T-cell (primary cell): ENCODE data around the gene COL4A3. TPM values are rescaled to one million over a fixed set of nuclear protein-coding genes. Genes with fewer than 3 reads are reported as not detected.

Experiments used
- ATAC-seq, 4 experiments: fragments of 200-7000 bp in 3 of 4; fragments of 150-1000 bp in 1 of 4; cut with Tn5 transposase; replicated peaks in 1 of 4; 1 replicate in 3 of 4; 2 replicates in 1 of 4; pipeline ENCODE4 v1.10.0; 2021; ENCODE audit warnings: moderate library complexity in 3 of 4, mild to moderate bottlenecking in 2 of 4, moderate number of reproducible peaks in 1 of 4
- CTCF ChIA-PET, 2 donors: fragments of 300-600 bp; sonication (Branson Sonifier 250); formaldehyde crosslinking; loops; one replicate each; lab custom pipeline; 2022; ENCODE audit warnings: antibody characterized with exemption in 2 of 2; lab: Charles Lee
- POLR2A ChIA-PET, 2 donors: fragments of 300-600 bp; sonication (Branson Sonifier 250); formaldehyde crosslinking; loops; one replicate each; lab custom pipeline; 2022; ENCODE audit warnings: antibody characterized with exemption in 2 of 2; lab: Charles Lee
- DNase-seq, 35 experiments: peaks; one replicate each; pipeline versions ENCODE4 v3.0.0 to v3.0.0-alpha.2; 2013 to 2023
- H3K27ac ChIP-seq: one replicate; pipeline ENCODE4 v1.5.1; 2013; ENCODE audit warnings: low read length
- H3K27me3 ChIP-seq, 2 experiments: replicated peaks in 1 of 2; 1 replicate in 1 of 2; 2 replicates in 1 of 2; pipeline versions ENCODE4 v1.6.1 to v1.7.0; 2013; ENCODE audit warnings: low read length in 1 of 2, mixed read lengths in 1 of 2; ENCODE audit not compliant: control insufficient read depth in 2 of 2, insufficient read depth in 2 of 2; ENCODE audit errors: extremely low read depth in 1 of 2
- H3K36me3 ChIP-seq, 2 donors: 1 replicate in 1 of 2; 2 replicates in 1 of 2; pipeline versions ENCODE4 v1.6.1 to v1.7.0; 2013; ENCODE audit warnings: low read length in 1 of 2; ENCODE audit not compliant: control insufficient read depth in 2 of 2, insufficient read depth in 1 of 2; ENCODE audit errors: extremely low read depth in 1 of 2
- H3K4me1 ChIP-seq, 2 experiments: 1 replicate in 1 of 2; 2 replicates in 1 of 2; pipeline versions ENCODE4 v1.6.1 to v1.7.0; 2013; ENCODE audit warnings: low read length in 2 of 2, mixed read lengths in 1 of 2; ENCODE audit not compliant: insufficient read depth in 2 of 2, control insufficient read depth in 1 of 2; ENCODE audit errors: extremely low read depth in 1 of 2
- H3K4me3 ChIP-seq, 2 donors: 1 replicate in 1 of 2; 2 replicates in 1 of 2; pipeline versions ENCODE4 v1.5.1 to v1.7.0; 2013; ENCODE audit warnings: mild to moderate bottlenecking in 2 of 2, low read length in 1 of 2, moderate library complexity in 1 of 2; ENCODE audit not compliant: control insufficient read depth in 1 of 2; ENCODE audit errors: extremely low read depth in 1 of 2
- H3K9me3 ChIP-seq: 2 replicates; pipeline ENCODE4 v1.7.0; 2013
- H3K27ac Mint-ChIP-seq, 2 donors: one replicate each; pipeline ENCODE4 v1.8.0; 2020 to 2021; ENCODE audit warnings: mild to moderate bottlenecking in 2 of 2, mixed read lengths in 2 of 2
- H3K27me3 Mint-ChIP-seq, 2 donors: one replicate each; pipeline ENCODE4 v1.8.0; 2021 to 2022; ENCODE audit warnings: mixed read lengths in 2 of 2
- H3K36me3 Mint-ChIP-seq: one replicate; pipeline ENCODE4 v1.8.0; 2021; ENCODE audit warnings: mixed read lengths
- H3K4me1 Mint-ChIP-seq, 3 donors: one replicate each; pipeline ENCODE4 v1.8.0; 2020 to 2022; ENCODE audit warnings: mixed read lengths in 3 of 3, mild to moderate bottlenecking in 1 of 3
- H3K4me3 Mint-ChIP-seq, 3 donors: one replicate each; pipeline ENCODE4 v1.8.0; 2020 to 2022; ENCODE audit warnings: mild to moderate bottlenecking in 3 of 3, mixed read lengths in 3 of 3, moderate library complexity in 3 of 3
- H3K9me3 Mint-ChIP-seq, 3 donors: one replicate each; pipeline ENCODE4 v1.8.0; 2020 to 2022; ENCODE audit warnings: mixed read lengths in 3 of 3
- WGBS: methylation state at CpG from one replicate; pipeline ENCODE4 v1.1.5; 2013; ENCODE audit warnings: missing lambda C conversion rate; ENCODE audit not compliant: insufficient coverage; 5-methylcytosine and 5-hydroxymethylcytosine counted together
- total RNA-seq, 35 experiments: library from RNA in 6 of 35; stranded (reverse) in 6 of 35; fragments of 120-200 nt in 1 of 35; gene quantifications; one replicate each; pipeline versions ENCODE4 v1.2.1 to v1.2.4 and lab custom pipeline; 2013 to 2026

The COL4A3 gene
- total RNA-seq, 5 donors from 2014 or later (not counting 1 experiment from before 2014, with no cell fraction given): 0.35 to 0.65 (median 0.56) TPM

DNA sequence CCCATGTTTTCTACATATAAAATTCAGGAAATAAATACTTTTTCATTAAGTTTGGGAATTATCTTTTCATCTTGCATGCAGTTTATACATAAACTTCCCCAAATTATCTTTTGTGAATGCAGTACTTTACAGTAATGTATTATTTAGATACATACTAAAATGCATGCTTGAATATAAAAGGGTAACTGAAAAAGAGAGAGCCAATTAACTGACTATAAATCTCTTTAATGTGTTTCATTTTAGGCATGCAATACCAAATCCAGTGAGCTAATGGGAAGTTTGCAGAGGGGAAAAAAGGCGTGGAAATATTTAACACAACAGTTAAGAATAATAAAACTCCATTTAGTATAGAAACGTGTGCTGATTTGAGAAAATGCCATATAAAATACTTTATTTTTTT lies 39.6 kb upstream of the COL4A3 start:
- H3K4me3 Mint-ChIP-seq: no peak overlapping the region
- no peak for ATAC-seq

DNA sequence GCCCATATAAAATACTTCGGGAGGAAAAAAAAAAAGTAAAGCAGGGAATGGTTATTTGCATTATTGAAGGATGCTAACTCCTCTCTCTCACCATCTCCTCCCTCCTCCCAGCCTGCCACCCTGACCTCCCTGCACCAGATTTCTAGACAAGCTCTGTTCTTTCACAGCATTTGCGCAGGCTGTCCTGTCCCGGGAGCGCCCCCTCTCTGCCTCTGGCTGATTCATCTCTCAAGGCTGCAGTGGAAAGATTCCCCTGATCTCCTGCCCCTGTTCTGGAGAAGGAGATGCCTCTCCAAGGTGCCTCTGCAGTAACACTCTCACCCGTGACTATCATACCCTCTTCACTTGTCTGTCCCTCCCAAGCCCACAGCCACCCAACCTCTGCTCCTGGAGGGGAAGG lies 38.9 kb upstream of the COL4A3 start:
- CTCF ChIA-PET: interaction anchor here in 1 of 2 donors (0.7 kb wide), 1 partner anchor 113 kb away, joined by 4 read pairs; no protein-coding TSS in a partner anchor

More for the DNA sequence above, 39.6 kb upstream of the COL4A3 start:
- no peaks in the 10 kb centered on the region for H3K9me3 Mint-ChIP-seq
- peaks cover 20 to 21% of the 10 kb centered on the region in 2 donors for H3K27me3 Mint-ChIP-seq
- Histone ChIP-seq H3K4me3 (no peak overlapping the region), H3K27ac (no peak overlapping the region), H3K9me3 (no peaks in the 10 kb centered on the region), H3K27me3 (peaks cover 0 to 15% of the 10 kb centered on the region in 2 experiments), H3K4me1 (no peaks in the 10 kb centered on the region), H3K36me3 (no peaks in the 10 kb centered on the region)
- H3K36me3 Mint-ChIP-seq: no peaks in the 10 kb centered on the region
- no peak for DNase-seq
- H3K4me1 Mint-ChIP-seq: no peaks in the 10 kb centered on the region
- WGBS: no CpG with 5 or more reads among the region's 2 CpGs
- ChIA-PET CTCF (interaction anchor here in 1 of 2 donors (0.8 kb wide), 1 partner anchor 113 kb away, joined by 3 read pairs; no protein-coding TSS in a partner anchor), POLR2A (no interaction called here)
- H3K27ac Mint-ChIP-seq: no peak overlapping the region

DNA sequence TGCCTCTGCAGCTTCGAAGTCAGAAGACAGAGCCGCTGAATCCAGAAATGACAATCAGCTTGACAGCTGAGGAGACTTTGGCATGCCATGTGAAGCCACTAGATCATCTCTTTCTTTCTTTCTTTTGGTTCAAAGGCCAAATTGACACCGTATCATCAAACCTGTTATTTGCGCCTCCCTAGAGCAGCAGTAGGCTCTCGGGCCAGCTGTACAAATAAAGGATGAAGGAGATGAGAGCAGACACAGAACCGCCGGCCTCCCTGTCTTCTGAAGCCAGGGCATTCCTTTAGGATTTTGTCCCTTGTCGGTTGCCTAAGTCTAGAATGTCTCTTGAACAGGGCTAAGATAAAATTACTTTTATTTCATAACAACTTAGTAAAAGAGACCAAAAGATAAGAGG lies 37.2 kb upstream of the COL4A3 start:
- Mint-ChIP-seq H3K27me3 (peaks cover 19 to 21% of the 10 kb centered on the region in 2 donors), H3K9me3 (no peaks in the 10 kb centered on the region), H3K36me3 (no peaks in the 10 kb centered on the region), H3K4me3 (no peak overlapping the region), H3K4me1 (no peaks in the 10 kb centered on the region), H3K27ac (no peak overlapping the region)
- CTCF ChIA-PET: no interaction called here
- no peak for ATAC-seq
- POLR2A ChIA-PET: no interaction called here
- Histone ChIP-seq H3K36me3 (no peaks in the 10 kb centered on the region), H3K27me3 (peaks cover 0 to 19% of the 10 kb centered on the region in 2 experiments), H3K27ac (no peak overlapping the region), H3K4me3 (no peak overlapping the region), H3K4me1 (no peaks in the 10 kb centered on the region), H3K9me3 (no peaks in the 10 kb centered on the region)
- DNase-seq: no peak
- 30% methylated on average over 2 of the region's 8 CpGs for WGBS

More for the DNA sequence above, 38.9 kb upstream of the COL4A3 start:
- Histone ChIP-seq H3K27me3 (peaks cover 0 to 15% of the 10 kb centered on the region in 2 experiments), H3K4me3 (no peak overlapping the region), H3K36me3 (no peaks in the 10 kb centered on the region), H3K9me3 (no peaks in the 10 kb centered on the region), H3K27ac (no peak overlapping the region), H3K4me1 (no peaks in the 10 kb centered on the region)
- Mint-ChIP-seq H3K27me3 (peaks cover 18 to 21% of the 10 kb centered on the region in 2 donors), H3K27ac (no peak overlapping the region), H3K9me3 (no peaks in the 10 kb centered on the region), H3K4me3 (no peak overlapping the region), H3K4me1 (no peaks in the 10 kb centered on the region), H3K36me3 (no peaks in the 10 kb centered on the region)
- WGBS: no CpG with 5 or more reads among the region's 5 CpGs
- ATAC-seq: no peak
- no peak for DNase-seq
- POLR2A ChIA-PET: no interaction called here

- CTCF ChIA-PET: interaction anchor here (0.7 to 1.0 kb wide), 2 partner anchors 635 to 757 kb away, joined by 3 read pairs; no protein-coding TSS in a partner anchor
- POLR2A ChIA-PET: no interaction called here
- Histone ChIP-seq H3K36me3 (no peaks in the 10 kb centered on the region), H3K4me3 (no peak overlapping the region), H3K27me3 (peaks cover 0 to 10% of the 10 kb centered on the region in 2 experiments), H3K9me3 (no peaks in the 10 kb centered on the region), H3K27ac (no peak overlapping the region), H3K4me1 (no peaks in the 10 kb centered on the region)
- Mint-ChIP-seq H3K4me1 (no peaks in the 10 kb centered on the region), H3K36me3 (no peaks in the 10 kb centered on the region), H3K27ac (no peak overlapping the region), H3K27me3 (peaks cover 14 to 17% of the 10 kb centered on the region in 2 donors), H3K4me3 (no peak overlapping the region), H3K9me3 (no peaks in the 10 kb centered on the region)
- DNase-seq: no peak
- no peak for ATAC-seq
- 69% methylated on average over 8 of the region's 8 CpGs for WGBS
Observed at GRCh38 chr2:227130636-227131035, 33.8 kb upstream of the COL4A3 start.

- H3K9me3 Mint-ChIP-seq: no peaks in the 10 kb centered on the region
- H3K4me3 Mint-ChIP-seq: no peak overlapping the region
- ChIA-PET POLR2A (no interaction called here), CTCF (interaction anchor here (1.0 to 2.1 kb wide), 2 partner anchors 23 to 105 kb away, joined by 4 to 6 read pairs; no protein-coding TSS in a partner anchor)
- ATAC-seq (no peak), DNase-seq (no peak)
- Histone ChIP-seq H3K9me3 (no peaks in the 10 kb centered on the region), H3K4me3 (no peak overlapping the region), H3K36me3 (no peaks in the 10 kb centered on the region), H3K4me1 (no peaks in the 10 kb centered on the region), H3K27me3 (peaks cover 0 to 15% of the 10 kb centered on the region in 2 experiments), H3K27ac (no peak overlapping the region)
- H3K4me1 Mint-ChIP-seq: no peaks in the 10 kb centered on the region
- H3K27me3 Mint-ChIP-seq: peaks cover 18% of the 10 kb centered on the region in 2 donors
- H3K36me3 Mint-ChIP-seq: no peaks in the 10 kb centered on the region
- 0% methylated on average over 1 of the region's 4 CpGs for WGBS
- no peak overlapping the region for H3K27ac Mint-ChIP-seq
Observed at GRCh38 chr2:227132986-227133385, 31.4 kb upstream of the COL4A3 start.

- CTCF ChIA-PET: no interaction called here
Observed at GRCh38 chr2:227134591-227134990, 29.8 kb upstream of the COL4A3 start.

More at GRCh38 chr2:227134591-227134990, 29.8 kb upstream of the COL4A3 start:
- Mint-ChIP-seq H3K4me3 (no peak overlapping the region), H3K27ac (no peak overlapping the region), H3K4me1 (no peaks in the 10 kb centered on the region), H3K36me3 (no peaks in the 10 kb centered on the region), H3K27me3 (peaks cover 8 to 12% of the 10 kb centered on the region in 2 donors), H3K9me3 (no peaks in the 10 kb centered on the region)
- Histone ChIP-seq H3K27ac (no peak overlapping the region), H3K27me3 (peaks cover 0 to 11% of the 10 kb centered on the region in 2 experiments), H3K4me1 (no peaks in the 10 kb centered on the region), H3K4me3 (no peak overlapping the region), H3K9me3 (no peaks in the 10 kb centered on the region), H3K36me3 (no peaks in the 10 kb centered on the region)
- POLR2A ChIA-PET: no interaction called here
- no CpG with 5 or more reads among the region's 5 CpGs for WGBS
- ATAC-seq: no peak
- DNase-seq: no peak
